ENCODE measurements around the gene TMBIM6.

TMBIM6 gene

GRCh38 chr12:49807991-49808580 is 66.7 kb downstream of the TMBIM6 start:
- Mint-ChIP-seq H3K4me1 (peaks cover 70% of the 10 kb centered on the region), H3K27ac (peak overlapping the region; percentile 89 to 98 (median 91)), H3K36me3 (ENCODE audit: low read depth) (peaks cover 22% of the 10 kb centered on the region), H3K27me3 (ENCODE audit: low read depth) (peaks cover 4% of the 10 kb centered on the region), H3K9me3 (no peaks in the 10 kb centered on the region), H3K4me3 (no peak overlapping the region)
- TF ChIP-seq CTCF (IDR thresholded peaks at IDR 0.05; ENCODE audit: unreplicated experiment in 3 of 3): no peak

DNA sequence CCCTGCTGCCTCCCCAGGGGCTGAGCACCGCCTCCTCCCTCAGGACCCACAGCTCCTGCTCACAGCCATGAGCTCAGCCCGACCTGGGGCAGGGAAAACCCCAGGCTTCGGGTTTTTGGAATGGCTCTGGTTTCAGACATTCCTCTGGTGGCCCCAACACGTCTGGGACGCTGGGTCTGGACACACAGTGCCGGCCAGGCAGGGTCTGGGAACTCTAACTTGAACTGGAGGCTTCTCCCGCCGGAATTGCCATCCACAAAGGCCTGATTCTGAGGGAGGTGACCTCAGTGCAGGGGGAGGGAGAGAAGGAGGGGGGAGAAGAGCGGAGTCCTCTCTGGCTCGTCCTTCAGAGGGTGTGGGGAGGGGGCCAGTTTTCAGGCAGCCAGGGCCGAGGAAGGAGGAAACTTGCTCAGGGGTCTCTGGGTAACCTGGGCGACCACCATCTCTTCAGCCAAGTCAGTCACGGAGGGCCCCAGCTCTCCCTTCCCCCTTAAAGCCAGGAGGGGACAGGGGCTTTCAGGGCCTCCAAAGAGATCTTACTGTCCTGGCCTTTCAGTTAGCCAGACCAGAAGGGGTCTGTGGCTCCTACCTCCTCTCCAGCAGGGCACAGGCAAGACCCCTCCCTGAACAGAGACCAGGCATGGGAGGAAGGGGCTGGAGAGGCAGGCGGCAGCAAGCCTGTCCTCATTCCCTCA is 67.5 kb downstream of the TMBIM6 start:
- peaks cover 4% of the 10 kb centered on the region for H3K27me3 Mint-ChIP-seq (ENCODE audit: low read depth)
- H3K4me1 Mint-ChIP-seq: peaks cover 70% of the 10 kb centered on the region
- H3K36me3 Mint-ChIP-seq (ENCODE audit: low read depth): peaks cover 22% of the 10 kb centered on the region
- peak overlapping the region; percentile 4 to 61 (median 43) for H3K4me3 Mint-ChIP-seq
- peak overlapping the region; percentile 89 to 98 (median 91) for H3K27ac Mint-ChIP-seq
- TF ChIP-seq CTCF (IDR thresholded peaks at IDR 0.05; ENCODE audit: unreplicated experiment in 3 of 3): no peak
- no peaks in the 10 kb centered on the region for H3K9me3 Mint-ChIP-seq

- Mint-ChIP-seq H3K4me3 (peak overlapping the region; percentile 41 to 61 (median 43)), H3K27ac (peak overlapping the region; percentile 89 to 98 (median 91)), H3K36me3 (ENCODE audit: low read depth) (peaks cover 23% of the 10 kb centered on the region), H3K9me3 (no peaks in the 10 kb centered on the region), H3K4me1 (peaks cover 71% of the 10 kb centered on the region), H3K27me3 (ENCODE audit: low read depth) (peaks cover 4% of the 10 kb centered on the region)
- no peak for TF ChIP-seq CTCF (IDR thresholded peaks at IDR 0.05; ENCODE audit: unreplicated experiment in 3 of 3)
These were observed 68.1 kb downstream of the TMBIM6 start for GRCh38 chr12:49809381-49809905.

DNA sequence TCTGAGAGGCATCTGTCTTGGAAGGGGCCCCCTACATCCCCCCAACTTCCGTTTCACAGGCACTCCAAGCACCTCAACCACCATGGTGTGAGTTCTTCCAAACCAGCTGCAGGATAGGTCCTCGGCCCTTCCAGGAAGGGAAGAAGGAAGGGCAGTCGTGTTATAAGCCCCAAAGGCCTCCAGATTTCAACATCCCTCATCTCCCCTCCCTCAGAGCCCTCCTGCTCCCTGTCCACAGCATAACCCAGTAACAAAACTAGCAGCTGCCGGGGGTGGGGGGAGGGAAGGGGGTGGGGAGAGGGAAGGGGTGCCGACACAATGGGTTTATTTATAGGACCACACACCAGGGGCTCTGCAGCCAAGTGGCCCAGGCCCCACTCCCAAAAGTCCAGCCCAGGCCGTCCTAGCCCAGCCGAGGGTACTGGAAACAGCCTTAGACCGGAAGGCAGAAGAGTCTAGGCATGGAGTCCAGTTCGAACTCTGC is 68.6 kb downstream of the TMBIM6 start:
- peaks cover 76% of the 10 kb centered on the region for H3K4me1 Mint-ChIP-seq
- peaks cover 4% of the 10 kb centered on the region for H3K27me3 Mint-ChIP-seq (ENCODE audit: low read depth)
- no peak for TF ChIP-seq CTCF (IDR thresholded peaks at IDR 0.05; ENCODE audit: unreplicated experiment in 3 of 3)
- no peaks in the 10 kb centered on the region for H3K9me3 Mint-ChIP-seq
- peaks cover 25% of the 10 kb centered on the region for H3K36me3 Mint-ChIP-seq (ENCODE audit: low read depth)
- peak overlapping the region; percentile 41 to 74 (median 43) for H3K4me3 Mint-ChIP-seq
- peak overlapping the region; percentile 89 to 98 (median 91) for H3K27ac Mint-ChIP-seq

DNA sequence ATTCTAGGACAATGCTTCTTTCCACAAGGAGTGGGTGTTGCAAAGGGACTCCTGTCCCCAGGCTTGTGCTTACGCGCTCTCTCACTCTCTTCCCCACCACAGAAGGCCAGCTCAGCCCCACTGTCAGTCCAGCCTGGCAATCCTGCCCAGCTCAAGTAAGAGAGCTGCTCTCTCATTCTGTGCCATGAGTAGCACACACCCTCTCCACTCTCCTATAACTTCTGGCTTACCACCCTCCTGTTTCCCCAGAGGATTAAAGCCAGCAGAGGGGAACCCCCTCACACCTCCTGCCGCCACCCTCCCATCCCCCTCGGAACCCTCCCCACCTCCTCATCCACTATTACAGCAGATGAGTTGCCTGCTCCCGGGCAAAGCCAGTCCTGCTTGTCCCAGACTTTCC is 69.8 kb downstream of the TMBIM6 start:
- H3K36me3 Mint-ChIP-seq (ENCODE audit: low read depth): peaks cover 20% of the 10 kb centered on the region
- H3K27ac Mint-ChIP-seq: peak overlapping the region; percentile 89 to 98 (median 91)
- peaks cover 75% of the 10 kb centered on the region for H3K4me1 Mint-ChIP-seq
- H3K4me3 Mint-ChIP-seq: peak overlapping the region in 2 of 3 experiments; percentile 35 to 48
- peaks cover 4% of the 10 kb centered on the region for H3K27me3 Mint-ChIP-seq (ENCODE audit: low read depth)
- no peak for TF ChIP-seq CTCF (IDR thresholded peaks at IDR 0.05; ENCODE audit: unreplicated experiment in 3 of 3)
- H3K9me3 Mint-ChIP-seq: no peaks in the 10 kb centered on the region

All from nephron (organoid).